ENCODE measurements around the gene NAA30. TPM values are rescaled to one million over a fixed set of nuclear protein-coding genes. Genes with fewer than 3 reads are reported as not detected.

NAA30 gene
- total RNA-seq, 1 experiment from 2014 or later, result 14.0 TPM

- Histone ChIP-seq H3K79me2 (ENCODE audit: insufficient read depth, low read length) (no peaks in the 10 kb centered on the region), H3K27me3 (ENCODE audit: insufficient read depth, low read length) (peaks cover 13% of the 10 kb centered on the region), H3K9me2 (ENCODE audit: insufficient read depth) (no peaks in the 10 kb centered on the region), H3K36me3 (ENCODE audit: control insufficient read depth in 1 of 2, insufficient read depth in 2 of 2, low read length in 2 of 2) (no peaks in the 10 kb centered on the region), H3K4me3 (replicated peaks in 1 of 2; ENCODE audit: low read depth in 1 of 2, low read length in 2 of 2) (no peak overlapping the region), H3K4me1 (ENCODE audit: control insufficient read depth in 1 of 2, insufficient read depth in 2 of 2, low read length in 2 of 2) (no peaks in the 10 kb centered on the region), H2AFZ (ENCODE audit: low read depth, low read length, poor library complexity, severe bottlenecking) (no peak overlapping the region), H3K9ac (ENCODE audit: low read length) (no peak overlapping the region), H3K4me2 (ENCODE audit: low read length) (no peak overlapping the region), H3K9me3 (ENCODE audit: control insufficient read depth in 1 of 2, insufficient read depth in 1 of 2, low read depth in 1 of 2, low read length in 2 of 2) (no peaks in the 10 kb centered on the region), H4K20me1 (ENCODE audit: insufficient read depth) (no peaks in the 10 kb centered on the region), H3K27ac (ENCODE audit: low read depth, low read length) (no peak overlapping the region)
- TF ChIP-seq EZH2 (IDR thresholded peaks at IDR 0.05) (no peak), EGR1 (IDR thresholded peaks at IDR 0.05; ENCODE audit: low read depth) (no peak), FOSL1 (IDR thresholded peaks at IDR 0.05; ENCODE audit: low read depth) (no peak), RAD21 (IDR thresholded peaks at IDR 0.05; ENCODE audit: low read depth) (no peak)
- DNase-seq (ENCODE audit: low read depth, low spot score) (no peak), ATAC-seq (no peak)
- intact Hi-C loops (cut with micrococcal nuclease), result no loop called here
- RAD21 ChIA-PET (ENCODE audit: low non-redundant PET in 1 of 2, low total read pairs in 2 of 2, uncharacterized antibody in 2 of 2, unreplicated experiment in 2 of 2), result no interaction called here
- no TSS peak for BruUV-seq (replicated peaks)
- CTCF ChIA-PET, result no interaction called here
- POLR2A ChIA-PET, result no interaction called here
Observed at GRCh38 chr14:57362361-57362760, 28.0 kb upstream of the NAA30 start.

GRCh38 chr14:57364659-57365450, 25.5 kb upstream of the NAA30 start:
- Histone ChIP-seq H3K27ac (ENCODE audit: low read depth, low read length) (no peak overlapping the region), H3K79me2 (ENCODE audit: insufficient read depth, low read length) (no peaks in the 10 kb centered on the region), H3K27me3 (ENCODE audit: insufficient read depth, low read length) (peaks cover under 1% of the 10 kb centered on the region; the same call in 1 of the 2 replicates), H3K9ac (ENCODE audit: low read length) (no peak overlapping the region), H3K36me3 (ENCODE audit: control insufficient read depth in 1 of 2, insufficient read depth in 2 of 2, low read length in 2 of 2) (no peaks in the 10 kb centered on the region), H3K4me3 (replicated peaks in 1 of 2; ENCODE audit: low read depth in 1 of 2, low read length in 2 of 2) (no peak overlapping the region), H2AFZ (ENCODE audit: low read depth, low read length, poor library complexity, severe bottlenecking) (no peak overlapping the region), H3K9me2 (ENCODE audit: insufficient read depth) (no peaks in the 10 kb centered on the region), H3K4me1 (ENCODE audit: control insufficient read depth in 1 of 2, insufficient read depth in 2 of 2, low read length in 2 of 2) (no peaks in the 10 kb centered on the region), H3K4me2 (ENCODE audit: low read length) (no peak overlapping the region), H3K9me3 (ENCODE audit: control insufficient read depth in 1 of 2, insufficient read depth in 1 of 2, low read depth in 1 of 2, low read length in 2 of 2) (no peaks in the 10 kb centered on the region), H4K20me1 (ENCODE audit: insufficient read depth) (no peaks in the 10 kb centered on the region)
- intact Hi-C loops (cut with micrococcal nuclease), result no loop called here
- no TSS peak for BruUV-seq (replicated peaks)
- DNase-seq (ENCODE audit: low read depth, low spot score), result no peak
- CTCF ChIA-PET, result no interaction called here
- ATAC-seq, result no peak
- RAD21 ChIA-PET (ENCODE audit: low non-redundant PET in 1 of 2, low total read pairs in 2 of 2, uncharacterized antibody in 2 of 2, unreplicated experiment in 2 of 2), result no interaction called here
- POLR2A ChIA-PET, result no interaction called here
- TF ChIP-seq SIN3A (IDR thresholded peaks at IDR 0.05; ENCODE audit: low read depth) (no peak), CBX3 (IDR thresholded peaks at IDR 0.05; ENCODE audit: low read depth) (no peak), ATF3 (IDR thresholded peaks at IDR 0.05) (no peak), ZFX (IDR thresholded peaks at IDR 0.05) (no peak), SRF (IDR thresholded peaks at IDR 0.05; ENCODE audit: low read depth) (no peak), ZNF274 (IDR thresholded peaks at IDR 0.05; ENCODE audit: low read depth, low read length) (no peak), YY1 (IDR thresholded peaks at IDR 0.05; ENCODE audit: extremely low read depth, insufficient replicate concordance, low read depth, low read length) (no peak), CTCF (IDR thresholded peaks at IDR 0.05 in 2 of 3, conservative IDR thresholded peaks at IDR 0.05 in 1 of 3; ENCODE audit: borderline replicate concordance in 1 of 3, insufficient read depth in 1 of 3, low read depth in 2 of 3, low read length in 2 of 3) (no peak), JUND (IDR thresholded peaks at IDR 0.05) (no peak), POLR2AphosphoS5 (IDR thresholded peaks at IDR 0.05; ENCODE audit: low read depth, low read length) (no peak), EZH2 (IDR thresholded peaks at IDR 0.05) (no peak), FOSL1 (IDR thresholded peaks at IDR 0.05; ENCODE audit: low read depth) (no peak), CEBPB (IDR thresholded peaks at IDR 0.05; ENCODE audit: low read depth) (no peak), RAD21 (IDR thresholded peaks at IDR 0.05; ENCODE audit: low read depth) (no peak), EZH2phosphoT487 (IDR thresholded peaks at IDR 0.05; ENCODE audit: borderline replicate concordance) (no peak)
